OCI-M2 (cell line): Measurements from ENCODE around the gene RGS3.

Source experiments
- DNase-seq: peaks from one replicate; lab custom pipeline; 2025; ENCODE audit not compliant: unreplicated experiment; lab: John Stamatoyannopoulos, UW

Gene RGS3

GRCh38 chr9:113616116-113616515, 152.6 kb downstream of the RGS3 start:
- DNase-seq, result no peak

- no peak for DNase-seq
Observed at GRCh38 chr9:113616621-113617496, 153.3 kb downstream of the RGS3 start.

- no peak for DNase-seq
Observed at GRCh38 chr9:113617550-113617949, 154.0 kb downstream of the RGS3 start.

GRCh38 chr9:113618836-113619490, 155.4 kb downstream of the RGS3 start:
- no peak for DNase-seq

- DNase-seq, result no peak
Observed at GRCh38 chr9:113619491-113620376, 156.2 kb downstream of the RGS3 start.

- no peak for DNase-seq
Observed at GRCh38 chr9:113620377-113621161, 157.0 kb downstream of the RGS3 start.

GRCh38 chr9:113621309-113621791, 157.8 kb downstream of the RGS3 start:
- DNase-seq, result no peak

- no peak for DNase-seq
Observed at GRCh38 chr9:113621980-113622379, 158.5 kb downstream of the RGS3 start.

GRCh38 chr9:113622600-113623400, 159.3 kb downstream of the RGS3 start:
- DNase-seq, result no peak

GRCh38 chr9:113623851-113624485, 160.4 kb downstream of the RGS3 start:
- DNase-seq, result no peak

- no peak for DNase-seq
Observed at GRCh38 chr9:113624721-113625120, 161.2 kb downstream of the RGS3 start.

- no peak for DNase-seq
Observed at GRCh38 chr9:113625486-113625885, 162.0 kb downstream of the RGS3 start.

GRCh38 chr9:113626735-113627495, 163.4 kb downstream of the RGS3 start:
- no peak for DNase-seq

- no peak for DNase-seq
Observed at GRCh38 chr9:113628621-113629020, 165.1 kb downstream of the RGS3 start.

GRCh38 chr9:113630386-113631136, 167.0 kb downstream of the RGS3 start:
- DNase-seq, result no peak

- DNase-seq, result no peak
Observed at GRCh38 chr9:113631137-113631765, 167.7 kb downstream of the RGS3 start.
